Stomach (tissue), 4 donors: ENCODE results near the gene ECM2.

Source experiments
- CTCF ChIP-seq, 7 experiments: fragments of 450-650 bp in 4 of 7; fragments of 200-600 bp in 3 of 7; sonication (generic) in 3 of 7; IDR thresholded peaks; one replicate each; pipeline ENCODE4 v1.5.1; 2016 to 2019; ENCODE audit warnings: antibody characterized with exemption in 7 of 7, control low read depth in 2 of 7, mild to moderate bottlenecking in 1 of 7
- POLR2A ChIP-seq, 4 donors: fragments of 450-650 bp; IDR thresholded peaks; one replicate each; pipeline ENCODE4 v1.6.1; 2016; ENCODE audit warnings: antibody characterized with exemption in 4 of 4, control low read depth in 2 of 4, mild to moderate bottlenecking in 1 of 4, moderate library complexity in 1 of 4

- TF ChIP-seq POLR2A (IDR thresholded peaks at IDR 0.05), result no peak
- TF ChIP-seq CTCF (IDR thresholded peaks at IDR 0.05), result no peak
These were observed 58.8 kb downstream of the ECM2 start for GRCh38 chr9:92476962-92477361.
